ENCODE measurements around the gene ERFE. TPM values are rescaled to one million over a fixed set of nuclear protein-coding genes. Genes with fewer than 3 reads are reported as not detected.

ERFE gene
- total and polyA plus RNA-seq, 2 of the 13 experiments (the other 11 are each of a cell fraction or from before 2014, with no cell fraction given): 0.09 TPM; not detected in 1

- TF ChIP-seq ZNF512B (CRISPR knock-in tag; IDR thresholded peaks at IDR 0.05; ENCODE audit: borderline replicate concordance): no peak
- 0 out of 2 replicates have a peak, but pooled peaks have one; percentile 62 for TF ChIP-seq ZNF782 (CRISPR knock-in tag; IDR thresholded peaks at IDR 0.05; ENCODE audit: borderline replicate concordance)
- no peak for TF ChIP-seq BCL6 (CRISPR knock-in tag; IDR thresholded peaks at IDR 0.05)
- no peak for TF ChIP-seq ZNF407 (CRISPR knock-in tag; IDR thresholded peaks at IDR 0.05; ENCODE audit: not compliant biosample characterization)
- peak; percentile 28; the same call in 1 of the 2 replicates for TF ChIP-seq ZNF225 (CRISPR knock-in tag; IDR thresholded peaks at IDR 0.05)
- no peak for TF ChIP-seq ZNF124 (CRISPR knock-in tag; IDR thresholded peaks at IDR 0.05)
- no peak for TF ChIP-seq NR3C1 (CRISPR knock-in tag; IDR thresholded peaks at IDR 0.05)
- TF ChIP-seq ONECUT2 (CRISPR knock-in tag; IDR thresholded peaks at IDR 0.05): no peak
- TF ChIP-seq HHEX (CRISPR knock-in tag; IDR thresholded peaks at IDR 0.05): no peak
- TF ChIP-seq ZNF564 (CRISPR knock-in tag; IDR thresholded peaks at IDR 0.05): no peak
- peak; percentile 66; the same call in 1 of the 2 replicates for TF ChIP-seq ZNF619 (CRISPR knock-in tag; IDR thresholded peaks at IDR 0.05)
- TF ChIP-seq THYN1 (CRISPR knock-in tag; IDR thresholded peaks at IDR 0.05; ENCODE audit: borderline replicate concordance, low read depth): no peak
- TF ChIP-seq MIER2 (CRISPR knock-in tag; IDR thresholded peaks at IDR 0.05): no peak
- TF ChIP-seq HNRNPL (IDR thresholded peaks at IDR 0.05; ENCODE audit: low read depth, low read length): 0 out of 2 replicates have a peak, but pooled peaks have one; percentile 52
- no peak for TF ChIP-seq TEAD2 (CRISPR knock-in tag; IDR thresholded peaks at IDR 0.05)
- no peak for TF ChIP-seq ZBTB10 (CRISPR knock-in tag; IDR thresholded peaks at IDR 0.05; ENCODE audit: borderline replicate concordance)
These were observed 21.8 kb upstream of the ERFE start (continued) for GRCh38 chr2:238136820-238137537.

Data from HepG2 (cell line).